ENCODE data around the gene KBTBD6.
"Not testable (repeated sequence)": the region's sequence is repeated elsewhere in the genome, so short reads cannot be mapped to it uniquely, and the experiment has no call there.

The KBTBD6 gene, protein sequence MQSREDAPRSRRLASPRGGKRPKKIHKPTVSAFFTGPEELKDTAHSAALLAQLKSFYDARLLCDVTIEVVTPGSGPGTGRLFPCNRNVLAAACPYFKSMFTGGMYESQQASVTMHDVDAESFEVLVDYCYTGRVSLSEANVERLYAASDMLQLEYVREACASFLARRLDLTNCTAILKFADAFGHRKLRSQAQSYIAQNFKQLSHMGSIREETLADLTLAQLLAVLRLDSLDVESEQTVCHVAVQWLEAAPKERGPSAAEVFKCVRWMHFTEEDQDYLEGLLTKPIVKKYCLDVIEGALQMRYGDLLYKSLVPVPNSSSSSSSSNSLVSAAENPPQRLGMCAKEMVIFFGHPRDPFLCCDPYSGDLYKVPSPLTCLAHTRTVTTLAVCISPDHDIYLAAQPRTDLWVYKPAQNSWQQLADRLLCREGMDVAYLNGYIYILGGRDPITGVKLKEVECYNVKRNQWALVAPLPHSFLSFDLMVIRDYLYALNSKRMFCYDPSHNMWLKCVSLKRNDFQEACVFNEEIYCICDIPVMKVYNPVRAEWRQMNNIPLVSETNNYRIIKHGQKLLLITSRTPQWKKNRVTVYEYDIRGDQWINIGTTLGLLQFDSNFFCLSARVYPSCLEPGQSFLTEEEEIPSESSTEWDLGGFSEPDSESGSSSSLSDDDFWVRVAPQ

DNA sequence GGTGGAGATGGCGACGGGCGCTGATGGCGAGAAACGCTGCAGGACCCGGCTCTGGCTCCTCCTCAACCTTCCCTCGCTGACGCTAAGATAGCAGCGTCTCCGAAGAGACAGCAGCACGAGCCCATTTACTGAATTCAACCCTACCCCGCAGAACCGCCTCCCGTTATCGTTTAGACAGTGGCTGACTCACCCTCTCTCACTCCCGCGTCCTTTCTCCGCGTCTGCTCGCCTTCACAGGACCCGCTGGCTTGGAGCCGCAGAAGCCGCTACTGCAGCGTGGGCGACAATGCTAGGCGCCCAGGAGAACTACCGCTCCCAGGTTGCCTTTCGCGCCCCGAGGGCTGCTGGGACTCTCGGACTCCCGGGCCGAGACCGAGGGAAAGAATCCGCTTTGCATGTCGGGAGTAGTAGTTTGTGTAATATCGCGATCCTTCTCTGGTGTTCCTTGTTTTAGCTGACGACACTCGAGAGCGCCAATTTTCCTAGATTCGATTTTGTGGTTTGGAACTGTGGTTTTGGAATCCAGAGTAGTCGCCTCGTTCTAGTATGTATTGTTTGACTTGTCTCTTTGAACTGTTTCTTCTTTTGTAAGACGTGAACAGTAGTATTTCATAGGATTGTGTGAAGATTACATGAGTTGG, at the start of gene KBTBD6:
TSS of gene KBTBD6 (minus strand) at position 291 of the 641 bp plus-strand sequence. CDS start 291 bp downstream, outside the sequence.
- Histone ChIP-seq H3K4me3 (ENCODE audit: low read depth in 1 of 2, low read length in 2 of 2) (peak within 1 kb of the TSS; percentile 46 to 70), H3K27ac (ENCODE audit: low read depth, low read length) (peak within 1 kb of the TSS; percentile 81)

DNA sequence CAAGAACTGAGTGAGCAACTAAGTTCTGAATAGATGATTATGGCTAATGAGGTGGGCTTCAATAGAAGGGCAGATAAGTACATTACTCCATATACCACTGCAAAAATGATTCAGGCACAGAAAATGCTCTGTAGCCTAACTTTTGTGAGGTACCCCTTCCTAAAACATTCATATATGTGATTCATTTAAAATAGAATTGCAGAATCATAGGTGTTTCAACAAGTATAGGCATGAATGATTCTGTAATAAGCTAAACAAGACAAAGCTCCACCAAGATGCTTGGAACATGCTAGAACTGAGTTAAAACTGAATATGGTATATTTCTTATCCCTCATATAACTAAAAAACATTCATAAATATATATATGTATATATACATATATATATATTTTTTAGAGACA, 49.6 kb upstream of the KBTBD6 start:
- Histone ChIP-seq H3K4me1 (ENCODE audit: insufficient read depth, low read length) (no peaks in the 10 kb centered on the region), H3K27me3 (ENCODE audit: control insufficient read depth in 1 of 2, insufficient read depth in 2 of 2, low read length in 2 of 2) (no peaks in the 10 kb centered on the region), H3K9me3 (ENCODE audit: low read length) (no peaks in the 10 kb centered on the region), H3K9ac (ENCODE audit: low read length) (no peak overlapping the region), H3K27ac (ENCODE audit: low read depth, low read length) (no peak overlapping the region), H3K36me3 (ENCODE audit: insufficient read depth, low read length) (no peaks in the 10 kb centered on the region), H3K4me3 (ENCODE audit: low read depth in 1 of 2, low read length in 2 of 2) (no peak overlapping the region)

More for the DNA sequence above, at the start of gene KBTBD6:
- H3K9me3 ChIP-seq (ENCODE audit: low read length): no peaks in the 10 kb centered on the region
- H3K27me3 ChIP-seq (ENCODE audit: control insufficient read depth in 1 of 2, insufficient read depth in 2 of 2, low read length in 2 of 2): no peaks in the 10 kb centered on the region
- no peaks in the 10 kb centered on the region for H3K36me3 ChIP-seq (ENCODE audit: insufficient read depth, low read length)
- H3K4me1 ChIP-seq (ENCODE audit: insufficient read depth, low read length): peaks cover 38% of the 10 kb centered on the region
- peak within 1 kb of the TSS; percentile 74 for H3K9ac ChIP-seq (ENCODE audit: low read length)

- H3K9me3 ChIP-seq (ENCODE audit: low read length): no peaks in the 10 kb centered on the region
- H3K36me3 ChIP-seq (ENCODE audit: insufficient read depth, low read length): no peaks in the 10 kb centered on the region
Measured at GRCh38 chr13:41179593-41180250, 47.1 kb upstream of the KBTBD6 start.

GRCh38 chr13:41178040-41178439, 45.4 kb upstream of the KBTBD6 start:
- Histone ChIP-seq H3K9ac (ENCODE audit: low read length) (no peak overlapping the region), H3K4me3 (ENCODE audit: low read depth in 1 of 2, low read length in 2 of 2) (no peak overlapping the region), H3K4me1 (ENCODE audit: insufficient read depth, low read length) (no peaks in the 10 kb centered on the region), H3K9me3 (ENCODE audit: low read length) (no peaks in the 10 kb centered on the region), H3K36me3 (ENCODE audit: insufficient read depth, low read length) (no peaks in the 10 kb centered on the region), H3K27me3 (ENCODE audit: control insufficient read depth in 1 of 2, insufficient read depth in 2 of 2, low read length in 2 of 2) (no peaks in the 10 kb centered on the region), H3K27ac (ENCODE audit: low read depth, low read length) (no peak overlapping the region)

More at GRCh38 chr13:41179593-41180250, 47.1 kb upstream of the KBTBD6 start:
- H3K4me3 ChIP-seq (ENCODE audit: low read depth in 1 of 2, low read length in 2 of 2): no peak overlapping the region
- no peaks in the 10 kb centered on the region for H3K4me1 ChIP-seq (ENCODE audit: insufficient read depth, low read length)
- no peaks in the 10 kb centered on the region for H3K27me3 ChIP-seq (ENCODE audit: control insufficient read depth in 1 of 2, insufficient read depth in 2 of 2, low read length in 2 of 2)
- H3K27ac ChIP-seq (ENCODE audit: low read depth, low read length): no peak overlapping the region
- H3K9ac ChIP-seq (ENCODE audit: low read length): no peak overlapping the region

GRCh38 chr13:41177616-41178015, 45.0 kb upstream of the KBTBD6 start:
- Histone ChIP-seq H3K9ac (ENCODE audit: low read length) (no peak overlapping the region), H3K9me3 (ENCODE audit: low read length) (no peaks in the 10 kb centered on the region), H3K4me3 (ENCODE audit: low read depth in 1 of 2, low read length in 2 of 2) (no peak overlapping the region), H3K27ac (ENCODE audit: low read depth, low read length) (no peak overlapping the region), H3K4me1 (ENCODE audit: insufficient read depth, low read length) (no peaks in the 10 kb centered on the region), H3K36me3 (ENCODE audit: insufficient read depth, low read length) (no peaks in the 10 kb centered on the region), H3K27me3 (ENCODE audit: control insufficient read depth in 1 of 2, insufficient read depth in 2 of 2, low read length in 2 of 2) (no peaks in the 10 kb centered on the region)

DNA sequence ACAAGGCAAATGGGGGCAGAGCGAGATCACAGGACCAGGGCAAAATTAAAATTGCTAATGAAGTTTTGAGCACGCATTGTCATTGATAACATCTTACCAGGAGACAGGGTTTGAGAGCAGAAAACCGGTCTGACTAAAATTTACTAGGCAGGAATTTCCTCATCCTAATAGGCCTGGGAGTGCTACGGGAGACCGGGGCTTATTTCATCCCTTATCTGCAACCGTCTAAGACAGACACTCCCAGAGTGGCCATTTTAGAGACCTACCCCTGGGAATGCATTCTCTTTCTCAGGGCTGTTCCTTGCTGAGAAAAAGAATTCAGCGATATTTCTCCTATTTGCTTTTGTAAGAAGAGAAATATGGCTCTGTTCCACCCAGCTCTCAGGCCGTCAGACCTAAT, 43.0 kb upstream of the KBTBD6 start:
- H3K9ac ChIP-seq (ENCODE audit: low read length); H3K27me3 ChIP-seq (ENCODE audit: control insufficient read depth in 1 of 2, insufficient read depth in 2 of 2, low read length in 2 of 2); H3K9me3 ChIP-seq (ENCODE audit: low read length); H3K4me3 ChIP-seq (ENCODE audit: low read depth in 1 of 2, low read length in 2 of 2); H3K27ac ChIP-seq (ENCODE audit: low read depth, low read length); H3K4me1 ChIP-seq (ENCODE audit: insufficient read depth, low read length); H3K36me3 ChIP-seq (ENCODE audit: insufficient read depth, low read length): not testable (repeated sequence)

DNA sequence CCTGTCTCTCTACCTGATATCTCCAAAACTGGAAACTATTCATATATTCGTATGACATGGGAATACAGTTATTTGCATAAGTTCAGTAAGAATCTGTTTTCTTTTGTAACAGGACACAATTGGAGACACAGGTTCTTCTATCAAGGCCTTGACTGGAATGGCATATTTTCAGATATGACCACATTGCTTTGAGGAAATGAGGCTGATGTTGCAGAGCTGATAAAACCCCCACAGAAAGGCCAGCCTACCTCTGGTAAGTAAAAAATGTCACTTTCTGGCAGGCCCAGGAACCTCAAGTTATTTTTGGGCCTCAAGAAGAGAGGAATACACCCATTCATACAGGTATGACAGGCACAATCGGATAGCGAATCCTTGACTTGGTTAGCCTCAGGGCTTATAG, 29.5 kb upstream of the KBTBD6 start:
- Histone ChIP-seq H3K27me3 (ENCODE audit: control insufficient read depth in 1 of 2, insufficient read depth in 2 of 2, low read length in 2 of 2) (no peaks in the 10 kb centered on the region), H3K27ac (ENCODE audit: low read depth, low read length) (no peak overlapping the region), H3K9me3 (ENCODE audit: low read length) (no peaks in the 10 kb centered on the region), H3K4me1 (ENCODE audit: insufficient read depth, low read length) (no peaks in the 10 kb centered on the region), H3K36me3 (ENCODE audit: insufficient read depth, low read length) (no peaks in the 10 kb centered on the region), H3K4me3 (ENCODE audit: low read depth in 1 of 2, low read length in 2 of 2) (no peak overlapping the region), H3K9ac (ENCODE audit: low read length) (no peak overlapping the region)

- H3K4me1 ChIP-seq (ENCODE audit: insufficient read depth, low read length): no peaks in the 10 kb centered on the region
- H3K27ac ChIP-seq (ENCODE audit: low read depth, low read length): no peak overlapping the region
- no peaks in the 10 kb centered on the region for H3K9me3 ChIP-seq (ENCODE audit: low read length)
- no peak overlapping the region for H3K9ac ChIP-seq (ENCODE audit: low read length)
- H3K4me3 ChIP-seq (ENCODE audit: low read depth in 1 of 2, low read length in 2 of 2): no peak overlapping the region
- no peaks in the 10 kb centered on the region for H3K27me3 ChIP-seq (ENCODE audit: control insufficient read depth in 1 of 2, insufficient read depth in 2 of 2, low read length in 2 of 2)
- H3K36me3 ChIP-seq (ENCODE audit: insufficient read depth, low read length): no peaks in the 10 kb centered on the region
Measured at GRCh38 chr13:41159174-41159573, 26.6 kb upstream of the KBTBD6 start.

- H3K27me3 ChIP-seq (ENCODE audit: control insufficient read depth in 1 of 2, insufficient read depth in 2 of 2, low read length in 2 of 2): no peaks in the 10 kb centered on the region
- no peak overlapping the region for H3K4me3 ChIP-seq (ENCODE audit: low read depth in 1 of 2, low read length in 2 of 2)
- no peaks in the 10 kb centered on the region for H3K9me3 ChIP-seq (ENCODE audit: low read length)
- H3K4me1 ChIP-seq (ENCODE audit: insufficient read depth, low read length): no peaks in the 10 kb centered on the region
- H3K9ac ChIP-seq (ENCODE audit: low read length): no peak overlapping the region
- H3K36me3 ChIP-seq (ENCODE audit: insufficient read depth, low read length): no peaks in the 10 kb centered on the region
- H3K27ac ChIP-seq (ENCODE audit: low read depth, low read length): no peak overlapping the region
Measured at GRCh38 chr13:41157048-41157717, 24.6 kb upstream of the KBTBD6 start.

- H3K27ac ChIP-seq (ENCODE audit: low read depth, low read length): no peak overlapping the region
- no peak overlapping the region for H3K9ac ChIP-seq (ENCODE audit: low read length)
- no peaks in the 10 kb centered on the region for H3K36me3 ChIP-seq (ENCODE audit: insufficient read depth, low read length)
- H3K9me3 ChIP-seq (ENCODE audit: low read length): peaks cover 2% of the 10 kb centered on the region
- no peak overlapping the region for H3K4me3 ChIP-seq (ENCODE audit: low read depth in 1 of 2, low read length in 2 of 2)
- H3K27me3 ChIP-seq (ENCODE audit: control insufficient read depth in 1 of 2, insufficient read depth in 2 of 2, low read length in 2 of 2): no peaks in the 10 kb centered on the region
- no peaks in the 10 kb centered on the region for H3K4me1 ChIP-seq (ENCODE audit: insufficient read depth, low read length)
Measured at GRCh38 chr13:41156620-41157019, 24.0 kb upstream of the KBTBD6 start.

DNA sequence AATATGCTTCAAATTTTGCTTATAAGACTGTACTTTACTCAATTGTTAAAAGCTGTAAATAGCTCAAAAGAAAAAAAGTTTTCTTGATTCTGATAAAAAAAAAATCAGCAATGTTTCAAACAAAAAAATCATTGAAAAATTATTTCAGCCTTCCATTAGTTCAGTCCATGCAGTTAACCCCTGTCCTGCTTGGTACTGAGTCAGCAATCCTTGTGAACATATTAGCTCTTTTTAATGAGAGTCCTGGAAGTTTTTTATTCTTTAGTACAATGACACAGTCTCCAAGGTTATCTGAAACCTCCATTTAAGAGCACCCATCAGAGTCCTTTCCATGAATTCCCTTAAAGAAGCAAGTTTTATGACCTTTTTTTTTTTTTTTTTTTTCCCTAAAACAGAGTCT, 21.4 kb upstream of the KBTBD6 start:
- Histone ChIP-seq H3K9ac (ENCODE audit: low read length) (no peak overlapping the region), H3K9me3 (ENCODE audit: low read length) (peaks cover 8% of the 10 kb centered on the region), H3K27me3 (ENCODE audit: control insufficient read depth in 1 of 2, insufficient read depth in 2 of 2, low read length in 2 of 2) (no peaks in the 10 kb centered on the region), H3K4me1 (ENCODE audit: insufficient read depth, low read length) (no peaks in the 10 kb centered on the region), H3K27ac (ENCODE audit: low read depth, low read length) (no peak overlapping the region), H3K4me3 (ENCODE audit: low read depth in 1 of 2, low read length in 2 of 2) (no peak overlapping the region), H3K36me3 (ENCODE audit: insufficient read depth, low read length) (no peaks in the 10 kb centered on the region)

Measured in muscle layer of colon (tissue), 2 donors.